RCC 7860 (cell line): ENCODE measurements around the gene RUFY3.
"Not testable (repeated sequence)": the region's sequence is repeated elsewhere in the genome, so short reads cannot be mapped to it uniquely, and the experiment has no call there.

Experiments
- DNase-seq: peaks from one replicate; pipeline ENCODE4 v3.0.0-alpha.2; 2015; ENCODE audit warnings: low spot score
- FAIRE-seq: peaks from 2 replicates; lab custom pipeline; 2012; peaks lifted over from hg19 to GRCh38; lab: Jason Lieb, UNC

Gene RUFY3

DNA sequence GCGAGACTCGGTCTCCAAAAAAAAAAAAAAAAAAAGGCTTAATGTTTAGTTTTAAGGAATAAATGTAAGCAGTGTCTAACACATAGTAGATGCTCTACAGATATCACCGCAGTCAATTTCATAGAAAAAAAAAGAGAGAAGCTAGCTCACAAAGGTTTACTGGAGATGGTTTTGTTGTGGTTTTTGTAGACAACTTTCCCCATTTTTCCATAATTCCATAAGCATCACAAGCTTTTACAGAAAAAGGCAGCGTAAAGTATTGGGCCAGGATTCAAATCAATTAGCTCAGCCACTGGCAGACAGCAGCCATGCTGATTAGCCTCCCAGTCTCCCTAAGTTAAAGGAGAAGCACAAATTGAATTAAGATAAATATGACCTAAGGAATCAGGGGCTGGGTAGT, 116.4 kb downstream of the RUFY3 start:
- no peak for FAIRE-seq
- DNase-seq = no peak

DNA sequence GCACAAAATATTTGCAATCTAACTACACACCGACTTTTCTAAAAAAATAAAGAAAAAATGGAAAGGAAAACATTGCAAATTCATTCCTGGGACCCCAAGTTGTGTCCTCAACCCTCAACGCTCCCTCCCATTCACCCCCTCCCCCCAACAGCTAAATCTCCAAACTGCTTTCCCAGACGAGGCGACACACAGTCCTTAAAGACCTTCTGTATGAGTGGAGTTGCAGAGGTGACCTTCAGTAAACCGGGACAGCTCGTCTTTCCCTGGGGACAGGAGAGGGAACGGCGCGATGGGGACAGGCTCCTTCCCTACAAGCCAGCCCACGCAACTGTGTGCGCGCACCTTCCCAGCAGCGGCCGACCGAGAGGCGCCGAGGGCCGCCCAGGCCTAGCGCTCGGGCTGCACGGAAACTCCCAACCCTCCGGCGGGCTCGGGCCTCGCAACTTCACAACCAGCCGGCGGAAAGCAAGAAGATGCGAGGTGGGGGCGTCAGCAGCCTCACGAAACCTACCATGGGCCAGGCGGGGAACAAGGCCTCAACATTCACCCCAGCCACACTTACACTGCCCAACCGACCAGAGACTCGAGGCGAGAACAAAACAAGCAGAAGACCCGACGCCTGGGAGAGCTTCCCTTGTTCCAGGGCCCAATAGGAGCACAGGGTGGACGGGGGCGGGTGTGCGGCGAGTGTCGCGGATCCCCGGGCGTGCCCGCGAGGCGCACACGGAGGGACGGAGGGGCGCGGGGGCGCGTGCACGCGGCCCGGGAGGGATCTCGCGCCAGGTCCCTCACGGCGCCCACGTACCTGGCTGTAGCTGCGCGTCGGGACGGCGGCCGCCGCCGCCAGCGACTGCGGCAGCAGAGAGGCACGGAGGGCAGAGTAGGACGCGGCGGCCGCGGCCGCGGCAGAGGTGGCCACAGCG, 117.2 kb downstream of the RUFY3 start:
- FAIRE-seq (no peak), DNase-seq (peak; percentile 30)

DNA sequence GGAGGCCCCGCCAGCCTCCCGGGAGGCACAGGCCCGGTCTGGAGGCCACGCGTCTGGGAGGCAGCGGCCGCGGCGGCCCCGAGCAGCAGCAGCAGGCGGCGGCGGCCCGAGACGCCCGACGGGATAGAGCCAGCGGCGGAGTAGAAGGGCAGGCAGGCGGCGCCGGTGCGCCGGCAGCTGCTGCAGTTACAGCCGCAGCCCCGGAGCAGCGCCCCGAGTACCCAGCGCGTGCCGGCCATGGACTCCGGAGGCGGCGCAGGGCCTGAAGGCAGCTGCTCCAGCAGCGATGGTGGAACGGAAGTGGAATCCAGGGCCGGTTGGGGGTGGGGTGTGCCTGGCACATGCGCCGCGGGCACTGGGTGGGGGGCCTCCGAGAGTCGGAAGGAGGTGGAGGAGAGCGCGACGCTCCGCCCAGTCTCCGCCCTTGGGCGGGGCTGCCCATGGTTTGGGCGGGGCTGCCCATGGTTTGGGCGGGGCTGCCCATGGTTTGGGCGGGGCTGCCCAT, 117.9 kb downstream of the RUFY3 start, which contains the start of gene GRSF1:
TSS of gene GRSF1 (minus strand) at position 302 of the 505 bp plus-strand sequence. CDS start at position 239, 63 bp downstream.
- DNase-seq (peak; percentile 77), FAIRE-seq (no peak)

DNA sequence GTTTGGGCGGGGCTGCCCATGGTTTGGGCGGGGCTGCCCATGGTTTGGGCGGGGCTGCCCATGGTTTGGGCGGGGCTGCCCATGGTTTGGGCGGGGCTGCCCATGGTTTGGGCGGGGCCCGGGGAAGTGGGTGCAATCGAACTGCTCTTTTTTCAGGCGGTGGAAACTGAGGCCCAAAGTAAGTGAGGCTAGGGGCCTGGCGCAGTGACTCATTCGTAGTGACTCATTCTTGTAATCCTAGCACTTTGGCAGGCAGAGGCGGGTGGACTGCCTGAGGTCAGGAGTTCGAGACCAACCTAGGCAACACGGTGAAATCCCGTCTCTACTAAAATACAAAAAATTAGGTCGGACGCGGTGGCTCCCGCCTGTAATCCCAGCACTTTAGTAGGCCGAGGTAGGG, 118.4 kb downstream of the RUFY3 start:
- DNase-seq = peak; percentile 35
- not testable (repeated sequence) for FAIRE-seq

DNA sequence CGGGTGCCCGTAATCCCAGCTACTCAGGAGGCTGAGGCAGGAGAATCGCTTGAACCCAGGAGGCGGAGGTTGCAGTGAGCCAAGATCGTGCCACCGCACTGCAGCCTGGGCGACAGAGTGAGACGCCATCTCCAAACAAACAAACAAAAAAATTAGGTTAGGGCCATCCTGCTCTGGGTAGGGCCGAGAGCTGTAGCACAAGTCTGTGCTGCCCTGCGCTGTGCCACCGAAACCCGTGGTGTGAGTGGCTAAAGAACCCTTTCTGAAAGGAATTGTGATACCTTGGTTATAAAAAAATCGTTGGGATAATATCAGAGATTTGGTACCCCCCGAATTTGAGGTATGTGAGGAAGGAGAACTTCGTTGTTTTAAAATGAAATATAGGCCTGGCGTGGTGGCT, 118.9 kb downstream of the RUFY3 start:
- not testable (repeated sequence) for FAIRE-seq, DNase-seq

DNA sequence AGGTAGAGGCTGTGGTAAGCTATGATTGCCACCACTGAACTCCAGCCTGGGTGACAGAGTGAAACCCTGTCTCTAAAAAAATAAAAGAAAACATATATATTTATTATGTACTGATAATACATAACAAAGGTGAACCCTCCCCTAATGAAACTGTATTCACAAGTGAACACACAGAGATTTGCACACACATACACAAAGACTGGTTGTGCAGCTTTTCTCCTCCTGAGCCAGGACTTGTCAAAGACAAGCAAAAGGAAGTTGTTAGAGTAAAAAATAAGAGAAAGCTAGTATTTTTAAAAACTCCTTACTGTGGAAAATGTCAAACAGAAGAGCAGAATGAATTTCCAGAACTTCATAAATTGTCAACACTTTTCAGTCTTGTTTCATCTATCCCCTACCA, 119.4 kb downstream of the RUFY3 start:
- FAIRE-seq = no peak

DNA sequence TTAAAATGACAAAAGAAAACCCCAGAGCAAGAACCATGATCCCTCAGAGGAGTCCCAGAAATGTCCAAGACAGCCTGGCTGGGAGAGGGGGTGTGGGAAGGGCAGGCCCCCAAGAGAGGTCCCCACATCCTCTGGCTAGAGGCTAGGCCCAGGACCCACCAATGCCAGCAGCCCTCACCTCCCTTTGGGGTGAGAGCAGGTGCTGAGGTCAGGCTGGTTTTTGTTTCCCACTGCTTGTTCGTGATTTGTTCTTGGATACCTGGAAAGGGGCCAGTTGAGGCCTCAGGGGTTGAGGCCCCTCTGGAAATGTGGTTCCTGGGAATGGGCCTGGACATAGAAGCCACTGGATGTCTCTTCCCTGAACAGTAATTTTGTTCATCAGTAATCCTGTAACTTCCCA, 120.2 kb downstream of the RUFY3 start:
- no peak for FAIRE-seq
- DNase-seq = no peak

More for the DNA sequence above, 119.4 kb downstream of the RUFY3 start:
- DNase-seq = no peak

DNA sequence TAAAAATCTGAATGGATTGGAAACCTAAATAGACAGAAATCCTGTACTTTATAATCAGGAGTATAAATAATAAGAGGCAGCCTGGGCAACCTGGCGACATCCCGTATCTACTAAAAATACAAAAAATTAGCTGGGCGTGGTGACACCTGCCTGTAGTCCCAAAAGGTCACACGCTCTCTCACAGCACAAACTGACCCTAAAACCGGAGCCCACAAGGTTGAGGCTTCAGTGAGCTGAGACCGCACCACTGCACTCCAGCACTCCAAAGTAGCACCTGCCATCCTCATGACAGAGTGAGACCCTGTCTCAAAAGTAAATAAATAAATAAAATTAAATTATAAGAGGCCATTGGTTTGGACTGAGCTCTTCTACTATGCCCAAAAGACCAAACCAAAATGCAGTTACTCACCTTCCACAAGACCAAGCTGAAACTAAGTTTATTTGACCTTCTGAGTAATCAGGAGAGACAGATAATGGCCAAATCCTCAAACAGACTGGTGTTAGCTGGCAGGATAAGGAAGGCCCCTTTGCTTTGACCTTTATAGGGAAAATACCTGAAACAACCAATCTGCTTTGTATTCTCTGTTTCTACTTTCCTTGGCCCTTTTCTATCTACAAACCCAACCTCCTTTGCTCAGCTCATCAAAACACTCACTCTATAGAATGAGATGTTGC, 121.1 kb downstream of the RUFY3 start:
- DNase-seq = no peak
- FAIRE-seq = no peak

DNA sequence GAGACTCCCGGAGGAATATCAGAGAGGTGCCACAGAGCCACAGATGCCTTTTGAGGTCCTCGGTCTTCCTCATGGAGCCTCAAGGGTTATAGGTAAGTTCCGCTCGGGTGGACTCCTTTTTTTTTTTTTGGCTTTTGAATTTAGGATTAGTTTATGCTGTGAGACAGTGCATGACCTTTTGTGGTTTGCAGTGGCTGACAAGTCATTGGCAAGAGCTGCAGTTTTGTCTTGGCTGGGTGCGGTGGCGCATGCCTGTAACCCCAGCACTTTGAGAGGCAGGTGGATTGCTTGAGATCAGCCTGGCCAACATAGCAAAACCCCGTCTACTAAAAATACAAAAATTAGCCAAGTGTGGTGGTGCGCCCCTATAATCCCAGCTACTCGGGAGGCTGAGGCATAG, 122.4 kb downstream of the RUFY3 start:
- DNase-seq (no peak), FAIRE-seq (no peak)

DNA sequence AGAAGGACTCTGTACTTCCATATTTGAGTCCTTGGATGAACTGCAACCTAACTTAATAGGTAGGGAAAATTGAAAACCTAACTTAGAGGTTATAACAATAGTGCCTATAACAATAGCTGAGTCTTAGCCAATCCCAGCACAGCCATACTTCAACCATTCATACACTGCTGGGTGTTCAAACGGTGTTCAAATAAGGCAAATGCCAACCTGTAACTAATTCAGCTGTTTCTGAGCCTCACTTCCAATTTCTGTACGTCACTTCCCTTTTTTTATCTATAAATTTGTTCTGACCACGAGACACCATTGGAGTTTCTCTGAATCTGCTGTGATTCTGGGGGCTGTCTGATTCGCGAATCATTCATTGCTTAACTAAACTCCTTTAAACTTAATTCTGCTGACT, 127.5 kb downstream of the RUFY3 start:
- no peak for FAIRE-seq
- no peak for DNase-seq

DNA sequence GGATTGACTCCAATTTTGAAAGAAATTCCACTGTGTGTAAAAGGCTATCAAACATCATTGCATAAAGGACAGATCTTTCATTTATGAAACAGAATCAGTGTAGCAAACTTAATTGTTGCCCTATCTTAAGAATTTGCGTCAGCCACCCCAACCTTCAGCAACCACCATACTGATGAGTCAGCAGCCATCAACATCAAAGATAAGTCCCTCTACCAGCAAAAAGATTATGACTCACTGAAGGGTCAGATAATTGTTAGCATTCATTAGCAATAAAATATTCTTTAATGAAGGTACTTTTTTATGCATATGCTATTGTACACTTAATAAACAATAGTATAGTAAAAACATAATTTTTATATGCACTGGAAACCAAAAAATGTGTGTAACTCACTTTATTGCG, 133.7 kb downstream of the RUFY3 start:
- DNase-seq = no peak
- no peak for FAIRE-seq
